C4-2B (cell line): ENCODE results near the gene NSUN5.
"Not testable (repeated sequence)": the region's sequence is repeated elsewhere in the genome, so short reads cannot be mapped to it uniquely, and the experiment has no call there.

Experiments
- CTCF ChIP-seq: fragments of 450-650 bp; conservative IDR thresholded peaks from 2 replicates; pipeline ENCODE4 v1.5.1; 2017; ENCODE audit warnings: mild to moderate bottlenecking
- ZFX ChIP-seq: fragments of 450-650 bp; IDR thresholded peaks from 2 replicates; pipeline ENCODE4 v1.6.1; 2017

GRCh38 chr7:73277210-73277609, 31.4 kb downstream of the NSUN5 start:
- TF ChIP-seq CTCF, ZFX: not testable (repeated sequence)
